Fibroblast of lung (primary cell): Measurements from ENCODE around the gene FILIP1L. TPM values are rescaled to one million over a fixed set of nuclear protein-coding genes. Genes with fewer than 3 reads are reported as not detected.

Experiments used
- DNase-seq, 2 donors: peaks; one replicate each; pipeline versions ENCODE4 v3.0.0 to v3.0.0-alpha.2; 2010; ENCODE audit warnings: low read depth in 2 of 2
- H2AFZ ChIP-seq: 2 replicates; pipeline ENCODE4 v1.5.1; 2012; ENCODE audit warnings: low read length, control low read depth, inconsistent platforms
- H3K27ac ChIP-seq: 2 replicates; pipeline ENCODE4 v1.5.1; 2011; ENCODE audit warnings: low read length, control low read depth; ENCODE audit not compliant: insufficient read depth
- H3K27me3 ChIP-seq: 2 replicates; pipeline ENCODE4 v1.5.1; 2011; ENCODE audit warnings: mild to moderate bottlenecking, low read length; ENCODE audit not compliant: control insufficient read depth, insufficient read depth
- H3K36me3 ChIP-seq: 2 replicates; pipeline ENCODE4 v1.5.1; 2011; ENCODE audit warnings: low read length; ENCODE audit not compliant: control insufficient read depth, insufficient read depth
- H3K4me1 ChIP-seq: 2 replicates; pipeline ENCODE4 v1.5.1; 2011; ENCODE audit warnings: low read length; ENCODE audit not compliant: control insufficient read depth, insufficient read depth; ENCODE audit errors: extremely low read depth
- H3K4me2 ChIP-seq: 2 replicates; pipeline ENCODE4 v1.5.1; 2011; ENCODE audit warnings: low read length, control low read depth; ENCODE audit not compliant: insufficient read depth; ENCODE audit errors: extremely low read depth
- H3K4me3 ChIP-seq, 4 experiments: fragments of 200-600 bp in 1 of 4; sonication (generic) in 1 of 4; replicated peaks in 1 of 4; 2 replicates each; pipeline ENCODE4 v1.5.1; 2011 to 2016; ENCODE audit warnings: low read length in 4 of 4, low read depth in 3 of 4, mild to moderate bottlenecking in 3 of 4, control low read depth in 2 of 4, inconsistent platforms in 1 of 4, mixed read lengths in 1 of 4; ENCODE audit not compliant: insufficient read depth in 1 of 4; ENCODE audit errors: control extremely low read depth in 1 of 4
- H3K79me2 ChIP-seq: 2 replicates; pipeline ENCODE4 v1.5.1; 2012; ENCODE audit warnings: mild to moderate bottlenecking, low read length, inconsistent platforms; ENCODE audit not compliant: control insufficient read depth, insufficient read depth
- H3K9ac ChIP-seq: 2 replicates; pipeline ENCODE4 v1.5.1; 2011; ENCODE audit warnings: mild to moderate bottlenecking, low read length, control low read depth; ENCODE audit not compliant: insufficient read depth
- H3K9me3 ChIP-seq: 2 replicates; pipeline ENCODE4 v1.5.1; 2012; ENCODE audit warnings: low read depth, low read length; ENCODE audit not compliant: control insufficient read depth, insufficient read depth
- H4K20me1 ChIP-seq: 2 replicates; pipeline ENCODE4 v1.5.1; 2011; ENCODE audit warnings: low read length; ENCODE audit not compliant: control insufficient read depth, insufficient read depth; ENCODE audit errors: extremely low read depth
- EZH2 ChIP-seq: IDR thresholded peaks from 2 replicates; pipeline ENCODE4 v1.5.1; 2012; ENCODE audit warnings: low read length, control low read depth, mild to moderate bottlenecking; ENCODE audit errors: missing control alignments
- polyA plus RNA-seq, 2 donors: library from polyadenylated mRNA; depleted of rRNA in 1 of 2; stranded (reverse) in 1 of 2; unstranded in 1 of 2; fragments of >200 nt; gene quantifications; 2 replicates each; pipeline ENCODE4 v1.2.1, GENCODE V29; 2011 to 2012; ENCODE audit warnings: missing spikeins in 1 of 2
- total RNA-seq: library from RNA; depleted of rRNA; stranded (reverse); fragments of >200 nt; gene quantifications from 2 replicates; pipeline ENCODE4 v1.2.1, GENCODE V29; 2014
- TF ChIP-seq, protein P1 (sequence below), 2 donors: IDR thresholded peaks in 1 of 2; conservative IDR thresholded peaks in 1 of 2; 1 replicate in 1 of 2; 2 replicates in 1 of 2; pipeline ENCODE4 v1.5.1; 2011 to 2012; ENCODE audit warnings: low read length in 2 of 2, control low read depth in 1 of 2, inconsistent platforms in 1 of 2, low read depth in 1 of 2, mild to moderate bottlenecking in 1 of 2

Gene FILIP1L
- total and polyA plus RNA-seq, 2 donors (not counting 1 experiment from before 2014, with no cell fraction given) = 92.8 to 126 TPM

DNA sequence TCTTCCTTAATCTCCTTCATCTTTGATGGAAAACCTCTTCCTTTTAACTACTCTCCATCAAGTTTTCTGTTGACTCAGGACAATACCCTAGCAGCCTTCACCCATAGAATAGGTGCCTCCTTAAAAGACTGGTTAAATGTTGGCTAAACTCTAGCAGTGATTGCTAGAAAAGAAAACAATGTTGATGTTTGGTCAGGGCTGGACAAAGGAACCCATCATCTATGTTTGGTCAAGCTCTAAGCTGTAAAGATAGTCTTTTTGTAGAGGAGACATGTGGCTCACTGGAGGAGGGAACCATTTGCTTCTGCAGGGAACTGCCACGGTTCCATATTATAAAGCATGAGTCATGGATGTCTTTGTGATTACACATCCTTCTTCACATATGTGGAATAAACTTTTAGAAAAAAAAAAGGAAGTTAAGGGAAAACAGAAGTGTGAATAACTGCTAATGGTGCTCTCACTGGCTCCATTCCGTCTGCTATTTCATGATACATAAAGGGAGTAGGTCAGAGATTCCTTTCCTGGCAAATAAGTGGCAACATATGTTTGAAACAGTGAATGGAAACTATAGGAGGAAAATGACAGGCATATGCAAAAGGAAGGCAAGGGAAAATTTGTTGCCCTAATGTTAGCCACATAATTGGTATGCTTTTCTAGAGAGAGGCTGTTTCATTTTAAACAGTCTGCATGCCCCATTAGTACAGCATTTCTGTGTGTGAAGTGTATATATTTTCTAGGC is 218.4 kb downstream of the FILIP1L start:
- Histone ChIP-seq H4K20me1 (no peaks in the 10 kb centered on the region), H3K27ac (peak overlapping the region; percentile 64), H3K79me2 (no peaks in the 10 kb centered on the region), H3K9ac (no peak overlapping the region), H3K27me3 (no peaks in the 10 kb centered on the region), H3K4me1 (peaks cover 5% of the 10 kb centered on the region), H3K4me2 (no peak overlapping the region), H3K9me3 (no peaks in the 10 kb centered on the region), H3K36me3 (no peaks in the 10 kb centered on the region), H2AFZ (no peak overlapping the region), H3K4me3 (no peak overlapping the region)
- no peak for TF ChIP-seq EZH2
- TF ChIP-seq, protein P1, sequence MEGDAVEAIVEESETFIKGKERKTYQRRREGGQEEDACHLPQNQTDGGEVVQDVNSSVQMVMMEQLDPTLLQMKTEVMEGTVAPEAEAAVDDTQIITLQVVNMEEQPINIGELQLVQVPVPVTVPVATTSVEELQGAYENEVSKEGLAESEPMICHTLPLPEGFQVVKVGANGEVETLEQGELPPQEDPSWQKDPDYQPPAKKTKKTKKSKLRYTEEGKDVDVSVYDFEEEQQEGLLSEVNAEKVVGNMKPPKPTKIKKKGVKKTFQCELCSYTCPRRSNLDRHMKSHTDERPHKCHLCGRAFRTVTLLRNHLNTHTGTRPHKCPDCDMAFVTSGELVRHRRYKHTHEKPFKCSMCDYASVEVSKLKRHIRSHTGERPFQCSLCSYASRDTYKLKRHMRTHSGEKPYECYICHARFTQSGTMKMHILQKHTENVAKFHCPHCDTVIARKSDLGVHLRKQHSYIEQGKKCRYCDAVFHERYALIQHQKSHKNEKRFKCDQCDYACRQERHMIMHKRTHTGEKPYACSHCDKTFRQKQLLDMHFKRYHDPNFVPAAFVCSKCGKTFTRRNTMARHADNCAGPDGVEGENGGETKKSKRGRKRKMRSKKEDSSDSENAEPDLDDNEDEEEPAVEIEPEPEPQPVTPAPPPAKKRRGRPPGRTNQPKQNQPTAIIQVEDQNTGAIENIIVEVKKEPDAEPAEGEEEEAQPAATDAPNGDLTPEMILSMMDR (conservative IDR thresholded peaks at IDR 0.05 in 1 of 2, IDR thresholded peaks at IDR 0.05 in 1 of 2; ENCODE audit: low read depth in 1 of 2, low read length in 2 of 2) = no peak
- peak; percentile 90 to 94 for DNase-seq

DNA sequence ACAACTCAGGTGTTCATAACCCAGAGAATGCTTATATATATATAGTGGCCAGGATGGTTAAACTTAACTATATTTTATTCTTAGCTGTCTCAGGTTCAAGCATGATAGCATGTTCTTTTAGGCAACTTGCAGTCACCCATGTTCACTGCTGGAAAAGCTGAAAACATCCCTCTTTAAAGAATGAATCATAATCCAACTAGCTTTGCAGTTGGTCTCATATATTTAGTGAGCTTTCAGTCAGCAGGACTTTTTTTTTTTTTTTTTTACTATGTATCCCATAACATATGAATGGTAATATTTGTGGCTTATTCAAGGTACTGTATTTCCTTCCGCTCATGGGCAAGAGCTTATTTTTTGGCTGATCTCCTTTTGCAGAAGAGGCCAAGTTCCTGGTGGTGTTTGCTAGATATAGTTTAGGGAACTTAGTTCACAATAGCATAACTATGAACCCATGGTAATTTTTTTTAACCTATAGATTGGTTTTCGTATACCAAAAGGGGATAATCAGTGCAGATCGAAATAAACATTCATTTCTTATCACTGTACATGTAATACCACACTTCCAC is 219.1 kb downstream of the FILIP1L start:
- Histone ChIP-seq H4K20me1 (no peaks in the 10 kb centered on the region), H3K4me3 (no peak overlapping the region), H3K9ac (no peak overlapping the region), H3K4me2 (no peak overlapping the region), H3K27ac (peak overlapping the region; percentile 60), H3K79me2 (no peaks in the 10 kb centered on the region), H3K4me1 (peaks cover 2% of the 10 kb centered on the region), H3K9me3 (no peaks in the 10 kb centered on the region), H3K27me3 (no peaks in the 10 kb centered on the region), H2AFZ (no peak overlapping the region), H3K36me3 (no peaks in the 10 kb centered on the region)
- DNase-seq = peak in 1 of 2 donors; percentile 32
- no peak for TF ChIP-seq EZH2
- TF ChIP-seq, protein P1 (conservative IDR thresholded peaks at IDR 0.05 in 1 of 2, IDR thresholded peaks at IDR 0.05 in 1 of 2; ENCODE audit: low read depth in 1 of 2, low read length in 2 of 2) = no peak

DNA sequence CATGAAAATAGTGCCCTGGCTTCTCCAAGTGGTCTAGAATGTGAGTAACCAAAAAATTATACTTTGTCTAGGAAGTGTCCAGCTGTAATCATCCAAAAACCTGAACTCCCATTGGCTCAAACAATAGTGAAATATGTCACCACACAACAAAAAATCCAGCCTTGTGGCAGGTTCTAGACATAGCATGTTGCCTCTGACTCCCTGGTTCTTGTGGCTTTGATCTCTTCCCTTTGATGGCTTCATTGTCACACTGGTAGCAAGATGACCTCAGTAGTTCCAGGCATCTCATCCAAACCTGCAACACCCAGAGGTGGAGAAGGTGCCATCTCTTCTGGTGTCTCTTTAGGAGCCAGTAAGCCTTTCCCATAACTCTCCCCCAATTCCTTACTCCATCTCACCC is 222.0 kb downstream of the FILIP1L start:
- TF ChIP-seq, protein P1 (conservative IDR thresholded peaks at IDR 0.05 in 1 of 2, IDR thresholded peaks at IDR 0.05 in 1 of 2; ENCODE audit: low read depth in 1 of 2, low read length in 2 of 2) = no peak
- TF ChIP-seq EZH2 = no peak
- no peaks in the 10 kb centered on the region for H3K79me2 ChIP-seq
- H2AFZ ChIP-seq = no peak overlapping the region
- no peak overlapping the region for H3K4me2 ChIP-seq
- no peaks in the 10 kb centered on the region for H3K27me3 ChIP-seq
- no peaks in the 10 kb centered on the region for H3K9me3 ChIP-seq
- H3K9ac ChIP-seq = no peak overlapping the region
- H4K20me1 ChIP-seq = no peaks in the 10 kb centered on the region
- H3K4me1 ChIP-seq = no peaks in the 10 kb centered on the region
- no peak overlapping the region for H3K4me3 ChIP-seq
- H3K36me3 ChIP-seq = no peaks in the 10 kb centered on the region
- no peak overlapping the region for H3K27ac ChIP-seq
- no peak for DNase-seq
